SH-SY5Y (cell line): ENCODE data around the gene BIN1.

ENCODE experiments used
- GATA2 ChIP-seq: IDR thresholded peaks from 2 replicates; pipeline ENCODE4 v1.6.1; 2011; ENCODE audit warnings: mild to moderate bottlenecking, low read depth, low read length
- GATA3 ChIP-seq: IDR thresholded peaks from 2 replicates; pipeline ENCODE4 v1.6.1; 2011; ENCODE audit warnings: low read depth, mild to moderate bottlenecking, low read length, moderate library complexity

- TF ChIP-seq GATA2, result no peak
- no peak for TF ChIP-seq GATA3
Observed at GRCh38 chr2:127074358-127074757, 32.6 kb downstream of the BIN1 start.
